Umbilical cord (tissue), 2 donors: ENCODE results near the gene COL11A2. TPM values are rescaled to one million over a fixed set of nuclear protein-coding genes. Genes with fewer than 3 reads are reported as not detected.
A peak's percentile ranks its signal among the peaks of the same experiment; 100 is the strongest.
"Not testable (repeated sequence)": the region's sequence is repeated elsewhere in the genome, so short reads cannot be mapped to it uniquely, and the experiment has no call there.

ENCODE experiments used
- DNase-seq: peaks from one replicate; pipeline ENCODE4 v3.0.0-alpha.2; 2015; ENCODE audit warnings: low spot score
- total RNA-seq: library from RNA; depleted of rRNA; stranded (reverse); fragments of >200 nt; gene quantifications from one replicate; pipeline ENCODE4 v1.2.3, GENCODE V29; 2014; ENCODE audit warnings: low replicate concordance; ENCODE audit not compliant: insufficient read depth

Gene COL11A2
- total RNA-seq = 0.72 TPM

- DNase-seq = no peak
Measured at GRCh38 chr6:33192105-33192646, at the start of gene COL11A2. Gene COL11A2 (minus strand): TSS chr6:33192467. CDS start chr6:33192240, 227 bp downstream.

- DNase-seq = no peak
Measured at GRCh38 chr6:33241968-33242367, 49.7 kb upstream of the COL11A2 start.

GRCh38 chr6:33237741-33238140, 45.5 kb upstream of the COL11A2 start:
- no peak for DNase-seq

- DNase-seq = no peak
Measured at GRCh38 chr6:33236852-33237251, 44.6 kb upstream of the COL11A2 start.

- no peak for DNase-seq
Measured at GRCh38 chr6:33236328-33236727, 44.1 kb upstream of the COL11A2 start.

- DNase-seq = no peak
Measured at GRCh38 chr6:33235221-33235634, 43.0 kb upstream of the COL11A2 start.

GRCh38 chr6:33226503-33227120, 34.3 kb upstream of the COL11A2 start:
- DNase-seq = not testable (repeated sequence)

- no peak for DNase-seq
Measured at GRCh38 chr6:33217681-33218080, 25.4 kb upstream of the COL11A2 start.

- DNase-seq = no peak
Measured at GRCh38 chr6:33217246-33217645, 25.0 kb upstream of the COL11A2 start.

- no peak for DNase-seq
Measured at GRCh38 chr6:33216117-33216649, 23.9 kb upstream of the COL11A2 start.

- no peak for DNase-seq
Measured at GRCh38 chr6:33215271-33216116, 23.2 kb upstream of the COL11A2 start.

GRCh38 chr6:33213989-33214335, 21.7 kb upstream of the COL11A2 start:
- DNase-seq = no peak

- DNase-seq = peak; percentile 56
Measured at GRCh38 chr6:33213166-33213988, 21.1 kb upstream of the COL11A2 start.

GRCh38 chr6:33212857-33213165, 20.5 kb upstream of the COL11A2 start:
- no peak for DNase-seq

- DNase-seq = no peak
Measured at GRCh38 chr6:33211666-33212422, 19.6 kb upstream of the COL11A2 start.

GRCh38 chr6:33211136-33211535, 18.9 kb upstream of the COL11A2 start:
- no peak for DNase-seq

- no peak for DNase-seq
Measured at GRCh38 chr6:33209856-33210255, 17.6 kb upstream of the COL11A2 start.

GRCh38 chr6:33208091-33208967, 16.1 kb upstream of the COL11A2 start, which contains the start of gene RING1:
Gene RING1 (plus strand): TSS chr6:33208500. CDS start chr6:33208823, 323 bp downstream.
- DNase-seq = peak; percentile 86

GRCh38 chr6:33207552-33208090, 15.4 kb upstream of the COL11A2 start:
- peak; percentile 70 for DNase-seq
